ENCODE data around the gene ADGRG3.

The ADGRG3 gene

GRCh38 chr16:57701759-57702371 is 33.8 kb downstream of the ADGRG3 start:
- in situ Hi-C loops (cut with HindIII; ENCODE audit: low sequenced_read_pairs) = no loop called here
- H3K4me3 ChIP-seq (ENCODE audit: low read depth, low read length) = no peak overlapping the region
- TF ChIP-seq, protein P1, sequence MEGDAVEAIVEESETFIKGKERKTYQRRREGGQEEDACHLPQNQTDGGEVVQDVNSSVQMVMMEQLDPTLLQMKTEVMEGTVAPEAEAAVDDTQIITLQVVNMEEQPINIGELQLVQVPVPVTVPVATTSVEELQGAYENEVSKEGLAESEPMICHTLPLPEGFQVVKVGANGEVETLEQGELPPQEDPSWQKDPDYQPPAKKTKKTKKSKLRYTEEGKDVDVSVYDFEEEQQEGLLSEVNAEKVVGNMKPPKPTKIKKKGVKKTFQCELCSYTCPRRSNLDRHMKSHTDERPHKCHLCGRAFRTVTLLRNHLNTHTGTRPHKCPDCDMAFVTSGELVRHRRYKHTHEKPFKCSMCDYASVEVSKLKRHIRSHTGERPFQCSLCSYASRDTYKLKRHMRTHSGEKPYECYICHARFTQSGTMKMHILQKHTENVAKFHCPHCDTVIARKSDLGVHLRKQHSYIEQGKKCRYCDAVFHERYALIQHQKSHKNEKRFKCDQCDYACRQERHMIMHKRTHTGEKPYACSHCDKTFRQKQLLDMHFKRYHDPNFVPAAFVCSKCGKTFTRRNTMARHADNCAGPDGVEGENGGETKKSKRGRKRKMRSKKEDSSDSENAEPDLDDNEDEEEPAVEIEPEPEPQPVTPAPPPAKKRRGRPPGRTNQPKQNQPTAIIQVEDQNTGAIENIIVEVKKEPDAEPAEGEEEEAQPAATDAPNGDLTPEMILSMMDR (IDR thresholded peaks at IDR 0.05; ENCODE audit: low read depth, low read length) = no peak
- DNase-seq (ENCODE audit: low read depth, low spot score) = no peak

DNA sequence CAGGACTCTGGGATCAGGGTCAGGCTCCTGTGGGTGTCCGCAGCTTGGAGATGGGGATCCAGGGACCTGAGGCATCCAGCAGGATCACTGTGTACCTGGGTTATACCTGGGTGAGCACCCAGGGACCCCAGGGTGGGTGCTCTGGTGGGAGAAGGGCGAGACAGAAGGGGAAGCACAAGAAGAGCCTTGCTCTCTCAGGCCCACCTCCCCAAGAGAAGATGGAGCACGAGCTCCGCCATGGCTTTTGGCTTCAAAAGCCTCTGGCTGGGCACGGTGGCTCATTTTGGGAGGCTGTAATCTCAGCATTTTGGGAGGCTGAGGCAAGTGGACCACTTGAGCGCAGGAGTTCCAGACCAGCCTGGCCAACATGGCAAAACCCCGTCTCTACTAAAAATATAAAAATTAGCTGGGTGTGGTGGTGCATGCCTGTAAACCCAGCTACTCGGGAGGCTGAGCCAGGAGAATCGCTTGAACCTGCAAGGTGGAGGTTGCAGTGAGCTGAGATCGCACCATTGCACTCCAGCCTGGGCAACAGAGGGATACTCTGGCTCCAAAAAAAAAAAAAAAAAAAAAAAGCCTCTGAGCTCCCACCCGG is 35.4 kb downstream of the ADGRG3 start:
- no peak overlapping the region for H3K4me3 ChIP-seq (ENCODE audit: low read depth, low read length)
- in situ Hi-C loops (cut with HindIII; ENCODE audit: low sequenced_read_pairs) = no loop called here
- TF ChIP-seq, protein P1 (IDR thresholded peaks at IDR 0.05; ENCODE audit: low read depth, low read length) = no peak
- no peak for DNase-seq (ENCODE audit: low read depth, low spot score)

DNA sequence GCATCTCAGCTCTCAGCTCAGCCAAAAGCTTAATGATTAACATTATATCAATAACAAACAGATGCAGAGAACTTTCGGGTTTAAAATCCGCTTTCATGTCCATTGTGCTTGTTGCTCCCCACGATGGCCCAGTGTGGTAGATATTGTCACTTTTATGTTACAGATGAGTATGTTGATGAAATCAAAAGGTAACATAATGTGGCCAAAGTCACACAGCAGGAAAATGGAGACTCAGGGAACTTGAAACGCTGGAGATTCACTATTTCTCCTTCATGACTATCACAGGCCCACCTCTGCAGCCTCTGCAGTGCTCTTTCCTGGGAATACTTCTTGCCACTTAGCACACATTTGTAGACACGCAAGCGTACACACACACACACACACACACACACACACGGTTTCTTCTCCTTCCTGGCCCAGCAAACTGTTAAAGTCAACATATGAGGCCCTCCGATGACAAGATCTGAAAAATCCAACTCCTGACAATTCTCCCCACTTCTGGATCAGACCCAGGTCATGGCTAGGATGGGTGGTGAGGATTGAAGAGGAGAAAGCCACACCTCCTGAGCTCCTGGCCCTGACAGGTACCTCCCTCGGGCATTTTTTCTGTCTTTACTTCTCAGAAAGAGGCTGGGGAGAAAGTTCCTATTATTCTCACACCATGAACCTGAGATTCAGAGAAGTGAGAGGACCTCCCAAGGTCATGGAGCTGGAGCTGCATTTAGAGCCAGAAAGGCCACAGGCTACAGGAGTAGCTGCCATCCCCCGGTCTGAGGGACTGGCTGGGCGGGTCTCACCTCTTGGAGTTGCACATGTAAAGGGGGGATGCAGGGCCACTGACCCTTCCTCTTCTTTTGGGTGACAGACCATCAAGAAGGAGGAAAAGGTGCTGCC is 36.2 kb downstream of the ADGRG3 start:
- in situ Hi-C loops (cut with HindIII; ENCODE audit: low sequenced_read_pairs) = no loop called here
- TF ChIP-seq, protein P1 (IDR thresholded peaks at IDR 0.05; ENCODE audit: low read depth, low read length) = no peak
- no peak overlapping the region for H3K4me3 ChIP-seq (ENCODE audit: low read depth, low read length)
- no peak for DNase-seq (ENCODE audit: low read depth, low spot score)

DNA sequence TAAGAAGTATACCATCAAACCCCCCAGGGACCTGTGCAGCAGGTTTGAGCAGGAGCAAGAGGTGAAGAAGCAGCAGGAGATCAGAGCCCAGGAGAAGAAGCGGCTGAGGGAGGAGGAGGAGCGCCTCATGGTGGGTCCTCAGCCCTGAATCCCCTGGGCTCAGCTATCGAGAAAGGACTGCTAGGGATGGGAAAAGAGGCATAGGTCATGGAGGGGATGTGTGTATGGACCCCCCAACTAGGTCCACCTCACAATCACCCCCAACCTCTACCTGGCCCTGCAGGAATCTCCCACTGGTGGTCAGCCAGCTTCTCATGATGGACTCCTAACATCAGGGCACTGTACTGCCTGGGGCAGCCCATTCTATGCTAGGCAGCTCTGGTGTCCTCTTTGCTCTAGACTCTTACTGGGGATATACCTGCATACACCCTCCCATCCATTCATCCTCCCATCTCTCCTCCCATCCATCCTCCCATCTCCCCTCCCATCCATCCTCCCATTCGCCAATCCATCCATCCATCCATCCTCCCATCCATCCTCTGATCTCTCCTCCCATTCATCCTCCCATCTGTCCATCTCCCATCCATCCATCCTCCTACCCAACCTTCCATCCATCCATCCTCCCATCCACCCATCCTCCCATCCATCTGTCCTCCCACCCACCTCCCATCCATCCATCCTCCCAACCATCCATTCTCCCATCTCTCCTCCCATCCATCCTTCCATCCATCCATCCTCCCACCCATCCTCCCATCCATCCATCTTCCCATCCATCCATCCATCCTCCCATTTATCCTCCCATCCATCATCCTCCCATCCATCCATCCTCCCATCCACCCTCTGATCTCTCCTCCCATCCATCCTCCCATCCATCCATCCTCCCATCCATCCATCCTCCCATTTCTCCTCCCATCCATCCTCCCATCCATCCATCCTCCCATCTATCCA is 37.1 kb downstream of the ADGRG3 start:
- DNase-seq (ENCODE audit: low read depth, low spot score) = no peak
- in situ Hi-C loops (cut with HindIII; ENCODE audit: low sequenced_read_pairs) = no loop called here
- TF ChIP-seq, protein P1 (IDR thresholded peaks at IDR 0.05; ENCODE audit: low read depth, low read length) = no peak
- no peak overlapping the region for H3K4me3 ChIP-seq (ENCODE audit: low read depth, low read length)

- TF ChIP-seq, protein P1 (IDR thresholded peaks at IDR 0.05; ENCODE audit: low read depth, low read length) = no peak
- in situ Hi-C loops (cut with HindIII; ENCODE audit: low sequenced_read_pairs) = no loop called here
- no peak for DNase-seq (ENCODE audit: low read depth, low spot score)
Observed at GRCh38 chr16:57706717-57707116, 38.6 kb downstream of the ADGRG3 start.

DNA sequence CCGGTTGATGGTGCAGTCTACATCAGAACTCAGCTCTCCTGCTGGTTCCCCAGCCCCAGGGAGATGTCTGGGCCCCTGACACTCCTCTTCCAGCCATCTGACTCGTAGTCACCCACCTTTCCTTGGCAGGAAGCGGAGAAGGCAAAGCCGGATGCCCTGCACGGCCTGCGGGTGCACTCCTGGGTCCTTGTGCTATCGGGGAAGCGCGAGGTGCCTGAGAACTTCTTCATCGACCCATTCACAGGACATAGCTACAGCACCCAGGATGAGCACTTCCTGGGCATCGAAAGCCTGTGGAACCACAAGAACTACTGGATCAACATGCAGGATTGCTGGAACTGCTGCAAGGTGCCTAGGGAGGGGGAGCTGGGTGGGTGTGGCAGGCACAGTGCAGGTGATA is 39.2 kb downstream of the ADGRG3 start:
- TF ChIP-seq, protein P1 (IDR thresholded peaks at IDR 0.05; ENCODE audit: low read depth, low read length) = no peak
- H3K4me3 ChIP-seq (ENCODE audit: low read depth, low read length) = no peak overlapping the region
- in situ Hi-C loops (cut with HindIII; ENCODE audit: low sequenced_read_pairs) = no loop called here
- DNase-seq (ENCODE audit: low read depth, low spot score) = no peak

More at GRCh38 chr16:57706717-57707116, 38.6 kb downstream of the ADGRG3 start:
- no peak overlapping the region for H3K4me3 ChIP-seq (ENCODE audit: low read depth, low read length)
